ENCODE data around the gene C9orf43. TPM values are rescaled to one million over a fixed set of nuclear protein-coding genes. Genes with fewer than 3 reads are reported as not detected.

C9orf43 gene
- total and polyA plus RNA-seq, 2 donors (not counting 3 experiments of a cell fraction or from before 2014, with no cell fraction given): 0.25 to 0.66 TPM

DNA sequence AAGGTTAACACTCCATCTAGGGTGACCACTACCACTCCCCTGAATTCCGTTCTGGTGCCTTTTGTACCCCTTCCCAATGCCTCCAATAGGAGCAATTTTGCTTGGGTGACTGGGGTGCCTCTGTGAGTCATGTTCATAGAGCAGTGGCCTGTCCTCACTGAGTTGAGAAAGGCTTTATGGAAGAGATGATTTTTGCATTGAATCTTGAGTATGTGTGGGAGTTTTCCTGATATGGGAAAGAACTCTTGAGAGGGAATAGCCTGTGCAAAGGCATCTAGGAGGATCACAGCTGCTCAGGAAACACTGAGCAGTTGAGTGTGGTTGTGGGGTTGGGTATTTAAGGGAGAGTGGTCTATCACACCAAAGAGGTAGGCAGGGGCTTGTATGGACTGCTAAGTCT is 16.2 kb downstream of the C9orf43 start:
- H3K36me3 ChIP-seq (ENCODE audit: control insufficient read depth in 2 of 2, extremely low read depth in 1 of 2, insufficient read depth in 2 of 2, low read length in 2 of 2): no peaks in the 10 kb centered on the region
- BruUV-seq (replicated peaks): no TSS peak
- ChIA-PET CTCF (interaction anchor here (1.4 to 1.8 kb wide), 2 partner anchors 19 to 26 kb away, joined by 4 to 9 read pairs; partner anchors contain the start of gene ALAD), POLR2A (no interaction called here)
- H4K20me1 ChIP-seq (replicated peaks; ENCODE audit: control insufficient read depth, extremely low read depth, insufficient read depth, low read length): no peaks in the 10 kb centered on the region
- no peak overlapping the region for H3K27ac ChIP-seq (ENCODE audit: insufficient read depth, low read depth, low read length)
- no peak overlapping the region for H2AFZ ChIP-seq (ENCODE audit: low read depth, low read length)
- no peak for TF ChIP-seq POLR2A (IDR thresholded peaks at IDR 0.05; ENCODE audit: low read depth, low read length)
- no peak for TF ChIP-seq JUN (IDR thresholded peaks at IDR 0.05; ENCODE audit: borderline replicate concordance, insufficient read depth, insufficient read length, low read depth)
- no peaks in the 10 kb centered on the region for H3K9me1 ChIP-seq (replicated peaks; ENCODE audit: control insufficient read depth, extremely low read depth, insufficient read depth, low read length)
- H3K9me3 ChIP-seq (replicated peaks; ENCODE audit: control insufficient read depth, insufficient read depth, low read length): no peaks in the 10 kb centered on the region
- dilution Hi-C loops (cut with MboI; ENCODE audit: extremely low pct_ligation_motif_present, low sequenced_read_pairs) (no loop called here), intact Hi-C loops (cut with micrococcal nuclease) (no loop called here)
- FAIRE-seq (no peak), DNase-seq (ENCODE audit: low read depth, low spot score) (no peak)
- H3K9ac ChIP-seq (replicated peaks; ENCODE audit: extremely low read depth, insufficient read depth, low read length): no peak overlapping the region
- peaks cover 0 to 2% of the 10 kb centered on the region in 2 experiments for H3K27me3 ChIP-seq (ENCODE audit: control insufficient read depth in 2 of 2, insufficient read depth in 2 of 2, low read length in 2 of 2)
- H3K4me1 ChIP-seq (ENCODE audit: control insufficient read depth, extremely low read depth, insufficient read depth, low read length): peaks cover 13% of the 10 kb centered on the region
- H3K79me2 ChIP-seq (ENCODE audit: control insufficient read depth, insufficient read depth, low read length): no peaks in the 10 kb centered on the region
- no peak overlapping the region for H3K4me2 ChIP-seq (ENCODE audit: insufficient read depth, low read length)
- H3K4me3 ChIP-seq (replicated peaks in 1 of 3; ENCODE audit: insufficient read depth in 1 of 3, low read depth in 1 of 3, low read length in 3 of 3): no peak overlapping the region

DNA sequence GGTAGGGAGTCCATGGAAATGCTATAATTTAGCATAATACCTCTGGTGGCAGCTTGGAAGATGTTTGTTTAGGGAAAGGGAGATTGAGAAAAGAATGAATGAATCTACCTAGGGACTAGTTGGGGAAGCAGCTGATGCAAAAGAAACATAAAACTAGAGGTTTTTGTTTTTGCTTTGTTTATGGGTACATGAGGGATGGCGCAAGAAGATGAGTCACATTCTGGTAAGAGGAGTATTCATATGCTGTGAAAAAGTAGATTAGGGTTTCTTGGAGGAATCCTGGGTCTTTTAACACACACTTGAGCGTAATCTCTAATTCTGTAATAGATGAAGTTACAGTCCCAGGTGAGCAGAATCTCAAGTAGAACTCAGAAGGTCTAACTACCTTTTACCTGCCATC is 17.1 kb downstream of the C9orf43 start:
- Histone ChIP-seq H3K27me3 (ENCODE audit: control insufficient read depth in 2 of 2, insufficient read depth in 2 of 2, low read length in 2 of 2) (peaks cover 0 to 2% of the 10 kb centered on the region in 2 experiments), H3K79me2 (ENCODE audit: control insufficient read depth, insufficient read depth, low read length) (no peaks in the 10 kb centered on the region), H4K20me1 (replicated peaks; ENCODE audit: control insufficient read depth, extremely low read depth, insufficient read depth, low read length) (no peaks in the 10 kb centered on the region), H3K9me3 (replicated peaks; ENCODE audit: control insufficient read depth, insufficient read depth, low read length) (no peaks in the 10 kb centered on the region), H2AFZ (ENCODE audit: low read depth, low read length) (no peak overlapping the region), H3K4me1 (ENCODE audit: control insufficient read depth, extremely low read depth, insufficient read depth, low read length) (peaks cover 14% of the 10 kb centered on the region), H3K4me3 (replicated peaks in 1 of 3; ENCODE audit: insufficient read depth in 1 of 3, low read depth in 1 of 3, low read length in 3 of 3) (no peak overlapping the region), H3K4me2 (ENCODE audit: insufficient read depth, low read length) (no peak overlapping the region), H3K9me1 (replicated peaks; ENCODE audit: control insufficient read depth, extremely low read depth, insufficient read depth, low read length) (no peaks in the 10 kb centered on the region), H3K27ac (ENCODE audit: insufficient read depth, low read depth, low read length) (no peak overlapping the region), H3K9ac (replicated peaks; ENCODE audit: extremely low read depth, insufficient read depth, low read length) (no peak overlapping the region), H3K36me3 (ENCODE audit: control insufficient read depth in 2 of 2, extremely low read depth in 1 of 2, insufficient read depth in 2 of 2, low read length in 2 of 2) (no peaks in the 10 kb centered on the region)
- DNase-seq (ENCODE audit: low read depth, low spot score) (no peak), FAIRE-seq (no peak)
- no TSS peak for BruUV-seq (replicated peaks)
- TF ChIP-seq JUN (IDR thresholded peaks at IDR 0.05; ENCODE audit: borderline replicate concordance, insufficient read depth, insufficient read length, low read depth): no peak
- no peak for TF ChIP-seq POLR2A (IDR thresholded peaks at IDR 0.05; ENCODE audit: low read depth, low read length)
- no peak for TF ChIP-seq POLR2AphosphoS5 (IDR thresholded peaks at IDR 0.05; ENCODE audit: insufficient read depth, low read depth, low read length)
- TF ChIP-seq GATA2 (IDR thresholded peaks at IDR 0.05; ENCODE audit: insufficient read depth, insufficient read length, low read depth, low read length): no peak
- intact Hi-C loops (cut with micrococcal nuclease): no loop called here
- ChIA-PET CTCF (interaction anchor here (1.4 to 1.8 kb wide), 2 partner anchors 18 to 26 kb away, joined by 4 to 9 read pairs; partner anchors contain the start of gene ALAD), POLR2A (no interaction called here)
- dilution Hi-C loops (cut with MboI; ENCODE audit: extremely low pct_ligation_motif_present, low sequenced_read_pairs): no loop called here
